Choroid plexus epithelial cell (primary cell): Measurements from ENCODE around the gene TCIRG1.

ENCODE experiments used
- DNase-seq: peaks from one replicate; pipeline ENCODE4 v3.0.0-alpha.2; 2010; ENCODE audit warnings: low read depth
- H3K4me3 ChIP-seq: 2 replicates; pipeline ENCODE4 v1.5.1; 2011; ENCODE audit warnings: low read depth, mild to moderate bottlenecking, control low read depth, low read length, moderate library complexity
- TF ChIP-seq, protein P1 (sequence below): conservative IDR thresholded peaks from 2 replicates; pipeline ENCODE4 v1.5.1; 2011; ENCODE audit warnings: low read depth, mild to moderate bottlenecking, control low read depth, inconsistent platforms, low read length, moderate library complexity

The TCIRG1 gene

DNA sequence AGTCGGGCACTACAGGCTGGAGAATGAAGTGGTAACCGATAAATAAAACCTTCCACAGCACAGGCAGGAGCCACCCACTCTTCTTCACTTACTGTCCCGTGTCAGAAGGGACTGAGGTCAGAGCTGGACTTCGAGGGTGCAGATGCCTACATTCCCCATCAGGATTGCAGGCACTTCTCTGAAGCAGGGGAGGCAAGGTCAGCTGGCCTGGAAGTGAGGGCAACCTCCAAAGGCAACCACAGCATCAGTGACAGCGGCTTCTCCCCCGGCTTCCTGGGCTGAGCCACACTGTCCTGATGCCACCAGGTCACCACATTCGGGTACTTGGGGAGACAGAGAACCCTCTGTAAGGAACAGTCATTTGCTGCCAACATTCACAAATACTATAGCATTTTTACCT, 22.7 kb downstream of the TCIRG1 start:
- no peak overlapping the region for H3K4me3 ChIP-seq
- TF ChIP-seq, protein P1, sequence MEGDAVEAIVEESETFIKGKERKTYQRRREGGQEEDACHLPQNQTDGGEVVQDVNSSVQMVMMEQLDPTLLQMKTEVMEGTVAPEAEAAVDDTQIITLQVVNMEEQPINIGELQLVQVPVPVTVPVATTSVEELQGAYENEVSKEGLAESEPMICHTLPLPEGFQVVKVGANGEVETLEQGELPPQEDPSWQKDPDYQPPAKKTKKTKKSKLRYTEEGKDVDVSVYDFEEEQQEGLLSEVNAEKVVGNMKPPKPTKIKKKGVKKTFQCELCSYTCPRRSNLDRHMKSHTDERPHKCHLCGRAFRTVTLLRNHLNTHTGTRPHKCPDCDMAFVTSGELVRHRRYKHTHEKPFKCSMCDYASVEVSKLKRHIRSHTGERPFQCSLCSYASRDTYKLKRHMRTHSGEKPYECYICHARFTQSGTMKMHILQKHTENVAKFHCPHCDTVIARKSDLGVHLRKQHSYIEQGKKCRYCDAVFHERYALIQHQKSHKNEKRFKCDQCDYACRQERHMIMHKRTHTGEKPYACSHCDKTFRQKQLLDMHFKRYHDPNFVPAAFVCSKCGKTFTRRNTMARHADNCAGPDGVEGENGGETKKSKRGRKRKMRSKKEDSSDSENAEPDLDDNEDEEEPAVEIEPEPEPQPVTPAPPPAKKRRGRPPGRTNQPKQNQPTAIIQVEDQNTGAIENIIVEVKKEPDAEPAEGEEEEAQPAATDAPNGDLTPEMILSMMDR: no peak
- DNase-seq: no peak

DNA sequence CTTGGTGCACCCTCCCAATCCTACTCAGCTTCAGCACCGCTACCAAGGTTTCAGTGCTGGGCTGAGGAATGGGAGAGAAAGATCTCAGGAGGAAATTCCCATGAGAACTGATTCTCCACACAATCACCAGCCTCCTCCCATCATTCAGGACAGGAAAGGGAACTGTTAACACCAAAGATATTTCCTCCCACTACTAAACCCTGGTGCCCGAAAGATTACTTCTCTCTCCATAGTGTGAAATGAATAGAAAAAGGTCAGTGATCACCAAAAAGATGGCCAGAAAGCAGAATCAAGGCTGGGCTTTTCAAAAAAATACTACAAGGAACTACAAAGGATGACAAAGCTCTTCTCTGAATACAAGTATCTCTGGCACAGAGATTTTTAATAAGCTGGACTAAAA, 26.1 kb downstream of the TCIRG1 start:
- no peak for DNase-seq
- no peak overlapping the region for H3K4me3 ChIP-seq
- TF ChIP-seq, protein P1: no peak

DNA sequence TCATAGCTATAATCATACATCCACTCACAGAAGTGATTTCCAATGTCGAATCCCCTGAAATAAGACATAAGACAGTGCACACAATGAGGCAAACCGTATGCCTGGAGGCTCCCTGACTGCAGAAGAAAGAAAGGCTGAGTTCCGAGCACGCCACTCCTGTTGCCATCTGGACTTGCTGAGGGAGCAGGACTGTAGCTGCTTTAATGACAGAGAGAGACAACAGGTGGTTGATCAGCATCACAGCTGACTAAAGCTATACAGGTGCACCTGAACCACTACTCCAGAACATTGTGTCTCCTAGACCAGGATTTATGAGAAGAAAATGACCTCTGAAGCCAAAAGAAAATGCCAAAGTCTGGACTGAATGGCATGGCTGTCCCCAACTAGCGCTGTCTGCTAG, 27.0 kb downstream of the TCIRG1 start:
- H3K4me3 ChIP-seq: no peak overlapping the region
- DNase-seq: no peak
- TF ChIP-seq, protein P1: no peak

DNA sequence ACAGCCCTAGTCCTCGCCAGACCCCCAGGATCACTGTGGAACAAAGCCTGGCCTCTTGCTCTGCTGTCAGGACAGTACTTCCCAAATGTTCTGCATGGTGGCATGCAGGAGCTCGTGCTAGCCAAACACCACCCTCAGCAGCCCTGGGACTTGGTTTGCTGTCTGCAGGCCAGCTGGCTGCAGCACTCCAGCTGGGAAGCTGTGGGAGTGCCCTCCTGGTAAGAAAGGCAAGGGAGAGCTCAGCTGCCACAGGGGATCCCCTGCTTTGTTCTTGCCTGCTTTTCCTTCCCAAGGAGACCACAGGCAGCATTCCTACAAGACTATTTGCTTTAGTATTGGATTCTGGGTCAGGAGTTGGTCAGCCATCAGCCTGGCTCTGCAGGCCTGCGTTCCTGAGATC, 27.9 kb downstream of the TCIRG1 start:
- TF ChIP-seq, protein P1: no peak
- DNase-seq: peak; percentile 17

DNA sequence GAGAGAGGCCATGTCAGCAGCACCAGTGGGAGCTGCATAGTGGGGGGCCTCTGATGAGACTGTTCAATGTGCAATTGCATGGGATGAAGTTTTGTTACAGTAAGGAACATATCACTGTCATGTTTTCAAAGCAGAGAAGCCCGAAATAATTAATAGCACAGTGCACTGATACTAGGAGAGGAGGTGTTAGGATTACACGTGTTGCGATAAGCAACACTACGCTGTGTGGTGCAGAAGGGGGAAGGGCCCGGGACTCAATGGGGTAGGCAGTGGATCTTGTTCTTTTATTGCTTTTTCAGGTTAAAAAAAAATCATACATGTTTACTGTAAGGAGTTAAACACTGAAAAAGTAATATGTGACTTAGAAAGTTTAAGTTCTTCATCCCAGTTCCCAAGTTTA, 29.2 kb downstream of the TCIRG1 start:
- H3K4me3 ChIP-seq: no peak overlapping the region
- DNase-seq: no peak
- TF ChIP-seq, protein P1: no peak

More for the DNA sequence above, 27.9 kb downstream of the TCIRG1 start:
- H3K4me3 ChIP-seq: no peak overlapping the region

DNA sequence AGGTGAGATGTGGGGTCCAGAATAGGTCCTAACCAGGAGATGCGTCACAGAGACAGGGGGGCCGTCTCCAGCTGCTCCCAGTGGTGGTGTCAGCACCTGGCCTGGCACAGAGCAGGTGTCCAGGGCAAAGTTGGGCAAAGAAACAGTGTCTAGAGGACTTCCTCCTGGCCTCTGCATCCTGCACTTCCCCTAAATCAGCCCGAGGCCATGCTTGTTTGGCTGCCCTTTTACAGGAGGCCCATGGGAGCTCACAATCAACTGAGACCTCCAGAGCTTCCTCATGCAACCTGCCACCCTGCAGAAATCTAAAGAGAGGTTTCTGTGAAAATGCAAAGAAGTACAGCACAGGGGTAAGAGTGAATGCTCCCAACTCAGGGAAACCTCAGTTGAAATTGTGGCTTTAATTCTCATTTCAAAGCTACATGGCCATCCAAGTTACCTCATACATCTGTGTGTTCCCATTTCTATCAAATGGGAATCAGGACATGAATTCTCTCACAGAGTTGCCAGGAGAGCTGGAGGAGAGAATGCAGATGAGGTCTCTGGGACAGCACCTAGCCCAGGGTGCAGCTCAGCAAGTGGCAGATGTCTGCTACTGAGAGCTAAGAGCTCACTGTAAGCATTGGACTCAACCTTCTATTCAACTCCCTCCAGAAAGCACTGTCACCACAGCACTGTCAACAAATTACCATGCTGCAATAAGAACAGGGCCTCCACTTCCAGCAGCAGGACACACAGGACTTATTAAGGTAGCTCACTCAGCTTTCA, 32.6 kb downstream of the TCIRG1 start:
- no peak for DNase-seq
- H3K4me3 ChIP-seq: no peak overlapping the region
- TF ChIP-seq, protein P1: no peak

DNA sequence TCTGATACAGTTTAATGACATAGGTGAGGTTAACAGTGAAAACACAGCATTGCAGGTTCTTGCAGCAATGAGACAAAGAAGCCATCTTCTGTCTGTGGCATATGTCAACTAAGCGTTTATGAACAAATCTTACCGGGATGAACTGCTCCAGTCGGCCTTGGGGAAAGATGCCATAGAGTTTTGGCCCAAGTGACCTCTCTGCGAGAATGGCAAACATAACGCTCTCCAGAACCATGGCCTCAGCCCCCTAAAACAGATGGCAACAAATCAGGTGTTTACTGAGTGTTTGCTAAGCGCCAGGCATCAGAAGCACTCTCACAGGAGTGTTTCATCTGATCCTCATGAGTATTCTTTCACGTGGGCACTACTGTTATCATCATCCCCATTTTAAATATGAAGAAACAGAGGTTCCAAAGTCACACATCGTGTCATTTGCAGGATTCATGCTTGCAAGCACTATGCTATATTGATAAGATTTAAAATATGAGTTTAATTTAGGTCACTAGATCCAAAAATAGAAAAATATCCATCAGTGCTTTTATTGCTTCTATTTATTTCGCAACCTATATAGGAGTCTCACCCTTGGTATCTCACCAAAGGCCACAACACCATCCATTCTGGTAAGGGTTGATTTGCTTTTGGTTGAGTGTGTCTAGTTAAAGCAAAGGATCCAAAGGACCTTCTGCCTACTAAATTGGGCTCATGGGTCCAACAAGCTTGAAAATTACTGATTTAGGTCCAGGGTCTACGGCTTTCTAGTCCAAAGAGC, 35.9 kb downstream of the TCIRG1 start:
- TF ChIP-seq, protein P1: no peak
- DNase-seq: no peak
- no peak overlapping the region for H3K4me3 ChIP-seq
